IPS-18c (cell line): ENCODE data around the gene SH3PXD2A.
"Not testable (repeated sequence)": the region's sequence is repeated elsewhere in the genome, so short reads cannot be mapped to it uniquely, and the experiment has no call there.

ENCODE experiments used
- H3K4me3 ChIP-seq: 2 replicates; pipeline ENCODE4 v1.7.0; 2013; ENCODE audit warnings: low read depth, mild to moderate bottlenecking, low read length, moderate library complexity; ENCODE audit not compliant: insufficient read depth
- H3K9me3 ChIP-seq: one replicate; pipeline ENCODE4 v1.6.1; 2013; ENCODE audit warnings: mild to moderate bottlenecking, low read length, moderate library complexity; ENCODE audit not compliant: control insufficient read depth, insufficient read depth

The SH3PXD2A gene

GRCh38 chr10:103643381-103643780 is 212.0 kb downstream of the SH3PXD2A start:
- Histone ChIP-seq H3K4me3 (no peak overlapping the region), H3K9me3 (no peaks in the 10 kb centered on the region)

GRCh38 chr10:103641326-103641725 is 214.1 kb downstream of the SH3PXD2A start:
- Histone ChIP-seq H3K9me3 (no peaks in the 10 kb centered on the region), H3K4me3 (no peak overlapping the region)

- no peak overlapping the region for H3K4me3 ChIP-seq
- no peaks in the 10 kb centered on the region for H3K9me3 ChIP-seq
Observed at GRCh38 chr10:103640436-103641181, 214.8 kb downstream of the SH3PXD2A start.

GRCh38 chr10:103638948-103639347 is 216.4 kb downstream of the SH3PXD2A start:
- H3K9me3 ChIP-seq = no peaks in the 10 kb centered on the region
- no peak overlapping the region for H3K4me3 ChIP-seq

GRCh38 chr10:103637927-103638557 is 217.3 kb downstream of the SH3PXD2A start:
- Histone ChIP-seq H3K9me3 (no peaks in the 10 kb centered on the region), H3K4me3 (no peak overlapping the region)

- no peaks in the 10 kb centered on the region for H3K9me3 ChIP-seq
- H3K4me3 ChIP-seq = no peak overlapping the region
Observed at GRCh38 chr10:103637011-103637410, 218.4 kb downstream of the SH3PXD2A start.

- Histone ChIP-seq H3K4me3 (no peak overlapping the region), H3K9me3 (no peaks in the 10 kb centered on the region)
Observed at GRCh38 chr10:103636492-103636891, 218.9 kb downstream of the SH3PXD2A start.

- Histone ChIP-seq H3K9me3 (no peaks in the 10 kb centered on the region), H3K4me3 (no peak overlapping the region)
Observed at GRCh38 chr10:103635580-103635979, 219.8 kb downstream of the SH3PXD2A start.

- no peaks in the 10 kb centered on the region for H3K9me3 ChIP-seq
- no peak overlapping the region for H3K4me3 ChIP-seq
Observed at GRCh38 chr10:103633846-103634245, 221.5 kb downstream of the SH3PXD2A start.

- not testable (repeated sequence) for H3K9me3 ChIP-seq, H3K4me3 ChIP-seq
Observed at GRCh38 chr10:103632871-103633270, 222.5 kb downstream of the SH3PXD2A start.

- H3K4me3 ChIP-seq = no peak overlapping the region
Observed at GRCh38 chr10:103632247-103632642, 223.1 kb downstream of the SH3PXD2A start.

GRCh38 chr10:103630156-103630555 is 225.2 kb downstream of the SH3PXD2A start:
- Histone ChIP-seq H3K4me3 (no peak overlapping the region), H3K9me3 (no peaks in the 10 kb centered on the region)

More at GRCh38 chr10:103632247-103632642, 223.1 kb downstream of the SH3PXD2A start:
- no peaks in the 10 kb centered on the region for H3K9me3 ChIP-seq

GRCh38 chr10:103629581-103629980 is 225.8 kb downstream of the SH3PXD2A start:
- no peaks in the 10 kb centered on the region for H3K9me3 ChIP-seq
- no peak overlapping the region for H3K4me3 ChIP-seq

- H3K9me3 ChIP-seq = no peaks in the 10 kb centered on the region
- H3K4me3 ChIP-seq = no peak overlapping the region
Observed at GRCh38 chr10:103627893-103628292, 227.5 kb downstream of the SH3PXD2A start.

- no peaks in the 10 kb centered on the region for H3K9me3 ChIP-seq
- H3K4me3 ChIP-seq = no peak overlapping the region
Observed at GRCh38 chr10:103627111-103627892, 228.1 kb downstream of the SH3PXD2A start.

- H3K9me3 ChIP-seq = no peaks in the 10 kb centered on the region
- H3K4me3 ChIP-seq = no peak overlapping the region
Observed at GRCh38 chr10:103626178-103626577, 229.2 kb downstream of the SH3PXD2A start.

- no peaks in the 10 kb centered on the region for H3K9me3 ChIP-seq
- no peak overlapping the region for H3K4me3 ChIP-seq
Observed at GRCh38 chr10:103622935-103623574, 232.3 kb downstream of the SH3PXD2A start.
